ENCODE results near the gene AMELX. TPM values are rescaled to one million over a fixed set of nuclear protein-coding genes. Genes with fewer than 3 reads are reported as not detected.
A peak's percentile ranks its signal among the peaks of the same experiment; 100 is the strongest.

AMELX gene
- total and polyA plus RNA-seq, 2 experiments from 2014 or later, result not detected

- H3K4me3 ChIP-seq, result no peak overlapping the region
- 85 to 89% methylated on average over 5 of the region's 5 CpGs for WGBS, 2 experiments (ENCODE audit: low coverage in 1 of 2, low lambda C conversion rate in 2 of 2, missing lambda C conversion rate in 2 of 2)
- H3K79me2 ChIP-seq (ENCODE audit: insufficient read depth), result no peaks in the 10 kb centered on the region
- H3K4me2 ChIP-seq (ENCODE audit: unreplicated experiment), result no peak overlapping the region
- H3K9ac ChIP-seq, result no peak overlapping the region
- in situ Hi-C loops (cut with MboI), result no loop called here
- H3K9me3 ChIP-seq (ENCODE audit: low read depth), result no peaks in the 10 kb centered on the region
- TF ChIP-seq EZH2phosphoT487 (IDR thresholded peaks at IDR 0.05; ENCODE audit: insufficient read depth, low read depth) (no peak), EZH2 (IDR thresholded peaks at IDR 0.05; ENCODE audit: insufficient read depth, poor library complexity, severe bottlenecking) (no peak)
- no peak overlapping the region for H3K27ac ChIP-seq
- no peaks in the 10 kb centered on the region for H4K20me1 ChIP-seq (ENCODE audit: insufficient read depth)
- no peak overlapping the region for H2AFZ ChIP-seq
- H3K36me3 ChIP-seq (ENCODE audit: low read depth), result no peaks in the 10 kb centered on the region
- no peaks in the 10 kb centered on the region; the same call in 1 of the 2 replicates for H3K27me3 ChIP-seq (replicated peaks; ENCODE audit: insufficient read depth)
- DNase-seq, result no peak
- H3K9me2 ChIP-seq (ENCODE audit: insufficient read depth), result no peaks in the 10 kb centered on the region
- H3F3A ChIP-seq (ENCODE audit: insufficient read depth), result no peaks in the 10 kb centered on the region
- 0 out of 2 replicates have a peak, but pooled peaks cover 10% of the 10 kb centered on the region for H3K4me1 ChIP-seq (ENCODE audit: insufficient read depth)
Observed at GRCh38 chrX:11272863-11273262, 20.4 kb upstream of the AMELX start.

DNA sequence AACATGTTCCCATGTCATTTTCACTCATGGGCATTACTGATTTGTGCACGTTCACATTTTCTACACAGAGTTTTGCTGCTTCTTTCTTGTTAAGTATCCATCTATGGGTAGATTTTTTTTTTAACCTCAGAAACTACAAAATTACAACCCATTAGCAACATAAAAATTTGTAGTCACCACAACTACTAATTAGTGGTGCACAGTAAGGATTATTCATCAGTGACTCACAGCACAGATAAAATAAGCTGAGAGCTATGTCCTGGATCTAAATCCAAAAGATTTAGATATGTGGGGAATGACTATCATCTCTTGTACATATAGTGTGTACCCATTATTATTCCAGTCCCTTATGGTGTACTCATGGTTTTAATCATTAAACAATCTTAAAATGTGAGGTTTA, 19.7 kb upstream of the AMELX start:
- no peaks in the 10 kb centered on the region for H3K9me2 ChIP-seq (ENCODE audit: insufficient read depth)
- H3K4me2 ChIP-seq (ENCODE audit: unreplicated experiment), result no peak overlapping the region
- peak; percentile 46 for DNase-seq
- no peaks in the 10 kb centered on the region for H3K9me3 ChIP-seq (ENCODE audit: low read depth)
- no peaks in the 10 kb centered on the region for H4K20me1 ChIP-seq (ENCODE audit: insufficient read depth)
- no peak overlapping the region for H2AFZ ChIP-seq
- no peaks in the 10 kb centered on the region for H3F3A ChIP-seq (ENCODE audit: insufficient read depth)
- H3K36me3 ChIP-seq (ENCODE audit: low read depth), result no peaks in the 10 kb centered on the region
- in situ Hi-C loops (cut with MboI), result no loop called here
- TF ChIP-seq EZH2phosphoT487 (IDR thresholded peaks at IDR 0.05; ENCODE audit: insufficient read depth, low read depth) (peak; percentile 58; the same call in 1 of the 2 replicates), EZH2 (IDR thresholded peaks at IDR 0.05; ENCODE audit: insufficient read depth, poor library complexity, severe bottlenecking) (no peak)
- 0 out of 2 replicates have a peak, but pooled peaks cover 10% of the 10 kb centered on the region for H3K4me1 ChIP-seq (ENCODE audit: insufficient read depth)
- no peak overlapping the region for H3K4me3 ChIP-seq
- H3K9ac ChIP-seq, result no peak overlapping the region
- no peaks in the 10 kb centered on the region for H3K79me2 ChIP-seq (ENCODE audit: insufficient read depth)
- 59 to 71% methylated on average over 1 of the region's 1 CpG for WGBS, 2 experiments (ENCODE audit: low coverage in 1 of 2, low lambda C conversion rate in 2 of 2, missing lambda C conversion rate in 2 of 2)
- H3K27ac ChIP-seq, result no peak overlapping the region
- no peaks in the 10 kb centered on the region; the same call in 1 of the 2 replicates for H3K27me3 ChIP-seq (replicated peaks; ENCODE audit: insufficient read depth)

DNA sequence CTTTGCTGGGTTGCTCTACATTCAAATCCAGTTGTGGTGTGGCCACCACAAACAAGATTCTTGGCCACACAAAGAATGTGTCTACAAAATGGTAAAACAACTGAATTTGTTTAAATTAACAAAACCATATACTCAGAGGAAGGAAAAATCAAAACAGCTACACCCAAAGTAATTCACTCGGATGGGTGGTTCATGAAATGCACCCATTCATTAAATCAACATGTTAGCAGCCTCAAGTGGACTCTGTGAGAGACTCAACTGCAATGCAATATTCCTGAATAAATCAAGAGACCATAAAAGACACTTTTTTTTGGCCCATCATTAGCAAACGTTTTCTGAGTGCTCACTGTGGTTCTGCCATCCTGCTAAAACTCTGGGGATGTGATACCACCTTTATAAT, 11.2 kb upstream of the AMELX start:
- TF ChIP-seq EZH2phosphoT487 (IDR thresholded peaks at IDR 0.05; ENCODE audit: insufficient read depth, low read depth) (no peak), EZH2 (IDR thresholded peaks at IDR 0.05; ENCODE audit: insufficient read depth, poor library complexity, severe bottlenecking) (no peak)
- no peaks in the 10 kb centered on the region for H3K4me1 ChIP-seq (ENCODE audit: insufficient read depth)
- no peak overlapping the region for H3K4me3 ChIP-seq
- no peak overlapping the region for H3K27ac ChIP-seq
- H3K36me3 ChIP-seq (ENCODE audit: low read depth), result no peaks in the 10 kb centered on the region
- no peaks in the 10 kb centered on the region for H4K20me1 ChIP-seq (ENCODE audit: insufficient read depth)
- H3F3A ChIP-seq (ENCODE audit: insufficient read depth), result no peaks in the 10 kb centered on the region
- no peak for DNase-seq
- no peak overlapping the region for H3K4me2 ChIP-seq (ENCODE audit: unreplicated experiment)
- in situ Hi-C loops (cut with MboI), result no loop called here
- H3K79me2 ChIP-seq (ENCODE audit: insufficient read depth), result no peaks in the 10 kb centered on the region
- no peaks in the 10 kb centered on the region for H3K9me3 ChIP-seq (ENCODE audit: low read depth)
- 44 to 59% methylated on average over 2 of the region's 2 CpGs for WGBS, 2 experiments (ENCODE audit: low coverage in 1 of 2, low lambda C conversion rate in 2 of 2, missing lambda C conversion rate in 2 of 2)
- no peak overlapping the region for H2AFZ ChIP-seq
- H3K27me3 ChIP-seq (replicated peaks; ENCODE audit: insufficient read depth), result no peaks in the 10 kb centered on the region; the same call in 1 of the 2 replicates
- no peaks in the 10 kb centered on the region for H3K9me2 ChIP-seq (ENCODE audit: insufficient read depth)
- no peak overlapping the region for H3K9ac ChIP-seq

DNA sequence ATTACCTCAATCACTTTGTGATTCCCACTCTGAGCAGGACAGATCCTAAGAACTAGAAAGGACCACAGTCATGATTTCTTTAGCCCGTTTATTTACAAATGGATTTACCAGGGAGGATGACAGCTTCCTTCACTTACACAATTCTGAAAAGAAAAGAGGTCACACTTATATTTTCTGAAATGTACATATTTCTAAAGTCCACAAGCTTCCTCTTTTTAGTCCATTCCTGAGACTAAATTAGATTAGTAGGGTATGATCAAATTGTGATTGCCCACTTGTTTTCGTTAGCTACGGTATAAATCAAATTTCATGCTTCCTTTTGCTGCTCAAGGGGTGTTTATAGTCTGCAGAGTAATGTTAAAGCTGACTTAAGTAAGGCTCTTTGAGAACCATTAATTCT, 7.6 kb upstream of the AMELX start:
- no peaks in the 10 kb centered on the region for H3K9me3 ChIP-seq (ENCODE audit: low read depth)
- WGBS, 2 experiments (ENCODE audit: low coverage in 1 of 2, low lambda C conversion rate in 2 of 2, missing lambda C conversion rate in 2 of 2), result 93 to 100% methylated on average over 3 of the region's 3 CpGs
- H3K27ac ChIP-seq, result no peak overlapping the region
- H3K4me2 ChIP-seq (ENCODE audit: unreplicated experiment), result no peak overlapping the region
- H3K9ac ChIP-seq, result no peak overlapping the region
- no peak overlapping the region for H2AFZ ChIP-seq
- DNase-seq, result no peak
- no peaks in the 10 kb centered on the region for H4K20me1 ChIP-seq (ENCODE audit: insufficient read depth)
- H3K9me2 ChIP-seq (ENCODE audit: insufficient read depth), result no peaks in the 10 kb centered on the region
- no peaks in the 10 kb centered on the region for H3F3A ChIP-seq (ENCODE audit: insufficient read depth)
- H3K79me2 ChIP-seq (ENCODE audit: insufficient read depth), result no peaks in the 10 kb centered on the region
- in situ Hi-C loops (cut with MboI), result no loop called here
- H3K27me3 ChIP-seq (replicated peaks; ENCODE audit: insufficient read depth), result no peaks in the 10 kb centered on the region
- H3K4me3 ChIP-seq, result no peak overlapping the region
- H3K36me3 ChIP-seq (ENCODE audit: low read depth), result no peaks in the 10 kb centered on the region
- no peaks in the 10 kb centered on the region for H3K4me1 ChIP-seq (ENCODE audit: insufficient read depth)
- TF ChIP-seq EZH2phosphoT487 (IDR thresholded peaks at IDR 0.05; ENCODE audit: insufficient read depth, low read depth), result no peak
- TF ChIP-seq EZH2 (IDR thresholded peaks at IDR 0.05; ENCODE audit: insufficient read depth, poor library complexity, severe bottlenecking), result no peak

DNA sequence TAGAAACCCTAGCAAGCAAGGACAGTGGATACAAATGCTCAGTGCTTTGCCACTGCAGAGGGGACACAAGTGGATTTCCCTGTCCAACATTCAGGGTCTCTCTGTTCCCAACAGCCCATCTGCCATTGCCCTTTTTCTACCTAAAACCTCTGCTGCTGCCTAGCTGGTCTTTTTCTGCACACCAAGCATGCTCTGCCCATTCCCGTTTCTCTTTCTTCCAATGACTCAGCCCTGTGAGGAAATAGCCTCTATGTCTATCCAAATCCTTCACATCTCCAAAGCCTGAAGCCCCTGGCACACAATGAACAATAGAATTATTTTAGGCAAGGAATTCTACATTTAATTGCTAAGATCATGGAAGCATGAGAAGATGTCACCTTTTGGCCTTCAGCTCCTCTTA, 5.7 kb upstream of the AMELX start:
- Histone ChIP-seq H3K9ac (no peak overlapping the region), H2AFZ (no peak overlapping the region), H3K4me3 (no peak overlapping the region), H3K9me2 (ENCODE audit: insufficient read depth) (no peaks in the 10 kb centered on the region), H3K27me3 (replicated peaks; ENCODE audit: insufficient read depth) (no peaks in the 10 kb centered on the region), H3K27ac (no peak overlapping the region), H4K20me1 (ENCODE audit: insufficient read depth) (no peaks in the 10 kb centered on the region), H3K4me2 (ENCODE audit: unreplicated experiment) (no peak overlapping the region), H3K36me3 (ENCODE audit: low read depth) (no peaks in the 10 kb centered on the region), H3K9me3 (ENCODE audit: low read depth) (no peaks in the 10 kb centered on the region), H3F3A (ENCODE audit: insufficient read depth) (no peaks in the 10 kb centered on the region), H3K4me1 (ENCODE audit: insufficient read depth) (no peaks in the 10 kb centered on the region), H3K79me2 (ENCODE audit: insufficient read depth) (no peaks in the 10 kb centered on the region)
- peak; percentile 43 for DNase-seq
- in situ Hi-C loops (cut with MboI), result no loop called here
- WGBS, 2 experiments (ENCODE audit: low coverage in 1 of 2, low lambda C conversion rate in 2 of 2, missing lambda C conversion rate in 2 of 2), result 8 to 17% methylated on average over 1 of the region's 1 CpG
- TF ChIP-seq EZH2 (IDR thresholded peaks at IDR 0.05; ENCODE audit: insufficient read depth, poor library complexity, severe bottlenecking) (no peak), EZH2phosphoT487 (IDR thresholded peaks at IDR 0.05; ENCODE audit: insufficient read depth, low read depth) (no peak)

All from GM23248 (cell line).